ENCODE data around the gene ANKDD1A.

DNA sequence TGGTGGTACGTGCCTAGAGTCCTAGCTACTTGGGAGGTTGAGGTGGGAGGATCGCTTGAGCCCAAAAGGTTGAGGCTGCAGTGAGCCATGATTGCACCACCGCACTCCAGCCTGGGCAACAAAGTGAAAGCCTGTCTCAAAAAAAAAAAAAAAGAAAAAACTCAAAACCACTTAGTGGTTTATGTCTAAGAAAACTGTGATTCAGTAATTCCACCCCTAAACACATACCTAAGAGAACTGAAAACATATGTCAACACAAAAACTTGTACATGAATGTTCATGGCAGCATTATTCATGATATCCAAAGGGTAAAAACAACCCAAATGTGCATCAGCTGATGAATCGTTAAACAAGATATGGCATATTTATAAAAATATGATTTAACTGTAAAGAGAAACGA lies 63.7 kb downstream of the ANKDD1A start:
- TF ChIP-seq, protein P1, sequence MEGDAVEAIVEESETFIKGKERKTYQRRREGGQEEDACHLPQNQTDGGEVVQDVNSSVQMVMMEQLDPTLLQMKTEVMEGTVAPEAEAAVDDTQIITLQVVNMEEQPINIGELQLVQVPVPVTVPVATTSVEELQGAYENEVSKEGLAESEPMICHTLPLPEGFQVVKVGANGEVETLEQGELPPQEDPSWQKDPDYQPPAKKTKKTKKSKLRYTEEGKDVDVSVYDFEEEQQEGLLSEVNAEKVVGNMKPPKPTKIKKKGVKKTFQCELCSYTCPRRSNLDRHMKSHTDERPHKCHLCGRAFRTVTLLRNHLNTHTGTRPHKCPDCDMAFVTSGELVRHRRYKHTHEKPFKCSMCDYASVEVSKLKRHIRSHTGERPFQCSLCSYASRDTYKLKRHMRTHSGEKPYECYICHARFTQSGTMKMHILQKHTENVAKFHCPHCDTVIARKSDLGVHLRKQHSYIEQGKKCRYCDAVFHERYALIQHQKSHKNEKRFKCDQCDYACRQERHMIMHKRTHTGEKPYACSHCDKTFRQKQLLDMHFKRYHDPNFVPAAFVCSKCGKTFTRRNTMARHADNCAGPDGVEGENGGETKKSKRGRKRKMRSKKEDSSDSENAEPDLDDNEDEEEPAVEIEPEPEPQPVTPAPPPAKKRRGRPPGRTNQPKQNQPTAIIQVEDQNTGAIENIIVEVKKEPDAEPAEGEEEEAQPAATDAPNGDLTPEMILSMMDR (conservative IDR thresholded peaks at IDR 0.05; ENCODE audit: low read depth, low read length): no peak
- no peak for TF ChIP-seq EZH2 (IDR thresholded peaks at IDR 0.05; ENCODE audit: borderline replicate concordance, low read depth, low read length, poor library complexity, severe bottlenecking)
